Measurements from ENCODE around the gene ABCC10. TPM values are rescaled to one million over a fixed set of nuclear protein-coding genes. Genes with fewer than 3 reads are reported as not detected.
A peak's percentile ranks its signal among the peaks of the same experiment; 100 is the strongest.

Gene ABCC10
- total RNA-seq, 6 donors from 2014 or later, result 18.8 to 75.4 (median 34.2) TPM

GRCh38 chr6:43448916-43449315, 21.6 kb downstream of the ABCC10 start:
- DNase-seq, result no peak
- TF ChIP-seq CTCF (IDR thresholded peaks at IDR 0.05) (no peak), POLR2AphosphoS5 (IDR thresholded peaks at IDR 0.05) (no peak), EP300 (IDR thresholded peaks at IDR 0.05) (no peak), POLR2A (IDR thresholded peaks at IDR 0.05) (no peak)
- Histone ChIP-seq H3K4me1 (no peaks in the 10 kb centered on the region), H3K36me3 (peaks cover 29 to 87% (median 78%) of the 10 kb centered on the region in 4 donors), H3K27me3 (no peaks in the 10 kb centered on the region), H3K4me3 (no peak overlapping the region), H3K9me3 (no peaks in the 10 kb centered on the region), H3K27ac (no peak overlapping the region)
- WGBS, 2 donors, result 92 to 95% methylated on average over 4 of the region's 4 CpGs
- ATAC-seq (ENCODE audit: low FRiP score in 2 of 2), result no peak

- DNase-seq (peak in 1 of 2 donors; percentile 63), ATAC-seq (ENCODE audit: low FRiP score in 2 of 2) (no peak)
- Histone ChIP-seq H3K27me3 (peaks cover 0 to 7% (median 2%) of the 10 kb centered on the region in 4 donors), H3K9me3 (no peaks in the 10 kb centered on the region), H3K27ac (no peak overlapping the region), H3K4me1 (peaks cover 12 to 17% (median 16%) of the 10 kb centered on the region in 4 donors), H3K4me3 (no peak overlapping the region), H3K36me3 (peaks cover 23 to 69% (median 61%) of the 10 kb centered on the region in 4 donors)
- 80 to 92% methylated on average over 1 to 12 of the region's 13 CpGs for WGBS, 2 donors
- TF ChIP-seq POLR2A (IDR thresholded peaks at IDR 0.05) (no peak), EP300 (IDR thresholded peaks at IDR 0.05) (no peak), CTCF (IDR thresholded peaks at IDR 0.05) (no peak), POLR2AphosphoS5 (IDR thresholded peaks at IDR 0.05) (no peak)
These were observed 23.4 kb downstream of the ABCC10 start for GRCh38 chr6:43450699-43451131.

- Histone ChIP-seq H3K9me3 (no peaks in the 10 kb centered on the region), H3K4me1 (peaks cover 16 to 23% (median 19%) of the 10 kb centered on the region in 4 donors), H3K27me3 (peaks cover 0 to 13% (median 5%) of the 10 kb centered on the region in 4 donors), H3K27ac (no peak overlapping the region), H3K4me3 (no peak overlapping the region), H3K36me3 (peaks cover 20 to 63% (median 54%) of the 10 kb centered on the region in 4 donors)
- WGBS, 2 donors, result 90 to 95% methylated on average over 4 of the region's 4 CpGs
- DNase-seq, result no peak
- TF ChIP-seq EP300 (IDR thresholded peaks at IDR 0.05) (no peak), POLR2A (IDR thresholded peaks at IDR 0.05) (no peak), POLR2AphosphoS5 (IDR thresholded peaks at IDR 0.05) (no peak), CTCF (IDR thresholded peaks at IDR 0.05) (no peak)
- ATAC-seq (ENCODE audit: low FRiP score in 2 of 2), result no peak
These were observed 24.0 kb downstream of the ABCC10 start for GRCh38 chr6:43451348-43451747.

- Histone ChIP-seq H3K4me3 (no peak overlapping the region), H3K9me3 (no peaks in the 10 kb centered on the region), H3K36me3 (peaks cover 20 to 58% (median 51%) of the 10 kb centered on the region in 4 donors), H3K27ac (no peak overlapping the region), H3K27me3 (peaks cover 0 to 19% (median 7%) of the 10 kb centered on the region in 4 donors), H3K4me1 (peaks cover 16 to 24% (median 19%) of the 10 kb centered on the region in 4 donors)
- TF ChIP-seq POLR2A (IDR thresholded peaks at IDR 0.05) (no peak), CTCF (IDR thresholded peaks at IDR 0.05) (no peak), EP300 (IDR thresholded peaks at IDR 0.05) (no peak), POLR2AphosphoS5 (IDR thresholded peaks at IDR 0.05) (no peak)
- ATAC-seq (ENCODE audit: low FRiP score in 2 of 2) (no peak), DNase-seq (no peak)
- 98 to 100% methylated on average over 5 to 8 of the region's 8 CpGs for WGBS, 2 donors
These were observed 24.6 kb downstream of the ABCC10 start for GRCh38 chr6:43451939-43452338.

GRCh38 chr6:43452896-43453295, 25.6 kb downstream of the ABCC10 start:
- Histone ChIP-seq H3K36me3 (peaks cover 14 to 48% (median 43%) of the 10 kb centered on the region in 4 donors), H3K4me3 (no peak overlapping the region), H3K27ac (no peak overlapping the region), H3K27me3 (peaks cover 0 to 21% (median 7%) of the 10 kb centered on the region in 4 donors), H3K4me1 (peaks cover 16 to 24% (median 19%) of the 10 kb centered on the region in 4 donors), H3K9me3 (no peaks in the 10 kb centered on the region)
- 96 to 98% methylated on average over 4 of the region's 4 CpGs for WGBS, 2 donors
- TF ChIP-seq POLR2AphosphoS5 (IDR thresholded peaks at IDR 0.05) (no peak), CTCF (IDR thresholded peaks at IDR 0.05) (no peak), POLR2A (IDR thresholded peaks at IDR 0.05) (no peak), EP300 (IDR thresholded peaks at IDR 0.05) (no peak)
- no peak for ATAC-seq (ENCODE audit: low FRiP score in 2 of 2)
- DNase-seq, result no peak

Data from upper lobe of left lung (tissue), 6 donors.